Measurements from ENCODE around the gene SLC36A4.

Gene SLC36A4

DNA sequence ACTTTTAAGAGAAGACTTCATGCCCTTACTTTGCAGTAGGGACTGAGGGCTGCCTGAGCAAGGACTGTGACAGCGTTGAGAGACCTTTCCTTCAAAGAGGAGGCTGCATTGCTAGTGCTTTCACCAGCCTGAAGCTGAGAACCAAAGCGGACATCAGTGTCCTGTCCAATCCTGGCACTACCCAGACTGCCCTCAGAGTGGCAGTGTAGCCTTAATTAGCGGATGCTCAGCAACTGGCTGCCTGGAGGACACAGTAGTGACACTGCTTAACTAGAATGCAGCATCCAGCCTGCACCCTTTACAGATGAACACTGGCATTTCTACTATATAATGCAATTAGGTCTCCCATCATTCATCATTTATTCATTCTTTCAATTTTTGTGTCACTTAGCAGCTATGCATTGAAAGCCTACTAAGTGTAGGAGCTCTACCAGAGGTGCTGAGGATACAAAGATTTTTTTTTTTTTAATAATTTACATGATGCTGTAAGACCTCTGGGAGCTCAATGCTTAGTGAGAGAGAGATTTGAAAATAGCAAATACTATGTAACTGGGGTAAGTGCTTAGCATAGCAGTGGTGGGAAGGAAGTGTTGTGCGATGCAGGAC, 36.9 kb upstream of the SLC36A4 start:
- TF ChIP-seq CEBPB (IDR thresholded peaks at IDR 0.05) (no peak), RAD21 (IDR thresholded peaks at IDR 0.05; ENCODE audit: low read depth) (peak; percentile 99)

DNA sequence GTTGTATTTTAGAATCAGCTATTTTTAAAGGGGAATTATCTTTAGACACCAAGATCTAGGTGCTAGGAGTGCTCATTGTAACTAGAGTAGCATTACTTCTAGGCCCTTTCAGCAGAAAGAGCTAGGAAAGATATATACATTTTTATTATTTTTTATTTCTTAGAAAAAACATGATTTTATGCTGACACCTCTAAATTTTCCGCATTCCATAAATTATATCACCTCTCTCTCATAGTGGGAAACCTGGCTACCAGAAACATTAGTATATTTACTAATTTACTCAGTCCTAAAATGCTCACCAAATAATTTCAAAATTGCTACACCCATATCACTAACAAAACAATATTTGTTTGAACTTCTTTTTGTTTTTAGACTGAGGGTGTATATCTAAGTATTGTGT, 32.1 kb upstream of the SLC36A4 start:
- TF ChIP-seq NFIC (IDR thresholded peaks at IDR 0.05) (no peak), CEBPB (IDR thresholded peaks at IDR 0.05) (no peak), YY1 (IDR thresholded peaks at IDR 0.05; ENCODE audit: low read depth) (no peak), TEAD4 (IDR thresholded peaks at IDR 0.05) (no peak), FOXM1 (IDR thresholded peaks at IDR 0.05; ENCODE audit: borderline replicate concordance, low read depth) (no peak), CREB1 (IDR thresholded peaks at IDR 0.05; ENCODE audit: low read depth) (no peak), TCF12 (IDR thresholded peaks at IDR 0.05; ENCODE audit: low read depth) (no peak), EP300 (IDR thresholded peaks at IDR 0.05; ENCODE audit: borderline replicate concordance) (no peak)
- TF ChIP-seq, protein P1, sequence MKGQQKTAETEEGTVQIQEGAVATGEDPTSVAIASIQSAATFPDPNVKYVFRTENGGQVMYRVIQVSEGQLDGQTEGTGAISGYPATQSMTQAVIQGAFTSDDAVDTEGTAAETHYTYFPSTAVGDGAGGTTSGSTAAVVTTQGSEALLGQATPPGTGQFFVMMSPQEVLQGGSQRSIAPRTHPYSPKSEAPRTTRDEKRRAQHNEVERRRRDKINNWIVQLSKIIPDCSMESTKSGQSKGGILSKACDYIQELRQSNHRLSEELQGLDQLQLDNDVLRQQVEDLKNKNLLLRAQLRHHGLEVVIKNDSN (IDR thresholded peaks at IDR 0.05), result no peak

DNA sequence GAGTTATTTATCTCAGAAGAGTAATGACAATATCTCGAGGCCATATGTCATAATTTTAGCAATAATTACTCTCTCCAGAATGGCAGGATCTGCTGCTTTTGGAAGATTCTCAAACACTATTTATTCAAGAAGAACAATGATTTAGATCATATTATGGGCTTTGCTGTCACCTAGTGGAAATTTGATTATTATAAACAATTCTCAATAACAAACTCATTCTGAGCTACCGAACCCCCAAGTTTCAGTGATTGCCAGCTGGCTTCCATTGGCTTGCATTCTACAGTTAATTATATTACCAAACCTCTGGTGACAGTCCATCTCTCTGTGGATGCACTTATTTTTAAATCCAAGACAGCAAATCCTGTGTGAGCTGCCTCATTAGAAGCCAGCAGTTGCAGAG, 27.9 kb upstream of the SLC36A4 start:
- TF ChIP-seq ZBTB7A (IDR thresholded peaks at IDR 0.05; ENCODE audit: low read depth), result no peak
- peak; percentile 49 for TF ChIP-seq RAD21 (IDR thresholded peaks at IDR 0.05; ENCODE audit: low read depth)

DNA sequence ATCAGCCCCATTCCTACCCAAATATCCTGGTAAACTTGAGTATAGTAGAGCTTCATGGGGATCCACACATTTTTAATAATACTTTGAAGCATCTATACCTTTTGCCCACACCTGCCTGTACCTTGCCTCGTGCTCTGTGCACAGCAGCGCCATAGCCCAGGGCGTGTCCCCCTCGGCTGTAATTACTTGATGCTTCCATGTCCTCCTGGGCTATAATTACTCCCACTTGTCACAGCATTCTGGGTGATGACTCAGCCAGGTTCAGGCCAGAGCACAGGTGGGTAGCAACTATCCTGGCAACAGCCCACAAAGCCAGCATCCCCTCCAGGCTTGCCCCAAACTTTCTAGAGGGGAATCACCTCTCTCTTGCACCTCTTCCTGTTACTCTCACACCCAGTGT, 23.7 kb upstream of the SLC36A4 start:
- TF ChIP-seq ZBTB7A (IDR thresholded peaks at IDR 0.05; ENCODE audit: low read depth), result no peak

DNA sequence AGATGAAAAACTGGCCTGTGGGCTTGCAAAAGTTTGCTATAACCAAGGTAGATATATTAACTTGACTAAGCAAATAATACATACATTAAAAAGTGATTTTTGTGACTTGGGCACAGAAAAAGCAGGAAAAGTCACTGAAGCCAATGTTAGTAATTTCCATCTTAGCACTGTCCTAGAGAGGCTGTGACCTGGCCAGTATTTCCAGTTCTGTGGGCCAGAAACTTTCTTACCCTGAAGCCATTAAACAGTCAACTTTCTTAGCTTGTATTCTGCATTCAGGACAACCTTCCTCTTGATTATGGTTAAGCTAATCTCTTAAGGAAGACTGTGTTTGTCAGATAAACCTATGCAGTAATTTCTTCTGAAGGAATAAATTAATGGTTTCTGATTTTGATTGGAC, 22.3 kb upstream of the SLC36A4 start:
- TF ChIP-seq TEAD4 (IDR thresholded peaks at IDR 0.05) (no peak), YY1 (IDR thresholded peaks at IDR 0.05; ENCODE audit: low read depth) (no peak), FOXM1 (IDR thresholded peaks at IDR 0.05; ENCODE audit: borderline replicate concordance, low read depth) (no peak), TCF12 (IDR thresholded peaks at IDR 0.05; ENCODE audit: low read depth) (no peak), ZBTB7A (IDR thresholded peaks at IDR 0.05; ENCODE audit: low read depth) (no peak), RAD21 (IDR thresholded peaks at IDR 0.05; ENCODE audit: low read depth) (no peak), TAF1 (IDR thresholded peaks at IDR 0.05; ENCODE audit: low read depth) (no peak), CREB1 (IDR thresholded peaks at IDR 0.05; ENCODE audit: low read depth) (no peak)

DNA sequence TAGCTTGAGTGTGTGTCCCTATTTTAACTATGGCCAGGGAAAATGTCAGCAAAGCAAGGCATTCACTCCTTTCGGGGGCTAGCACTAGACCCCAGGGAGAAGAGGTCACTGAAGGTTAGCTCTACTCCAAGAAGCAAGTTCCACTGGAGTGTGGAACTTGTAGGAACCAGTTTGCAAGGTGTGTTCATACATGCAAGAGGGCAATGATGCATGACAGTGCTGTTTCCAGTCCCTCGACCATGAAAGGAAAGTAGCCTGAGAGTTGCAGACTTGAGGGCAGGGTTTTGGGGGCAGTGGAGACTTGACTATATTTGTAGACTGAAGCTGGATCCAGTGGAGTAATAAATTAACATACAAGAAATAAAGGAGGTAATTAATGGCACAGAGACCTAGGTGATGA, 21.6 kb upstream of the SLC36A4 start:
- TF ChIP-seq RAD21 (IDR thresholded peaks at IDR 0.05; ENCODE audit: low read depth) (no peak), EGR1 (IDR thresholded peaks at IDR 0.05) (no peak), YY1 (IDR thresholded peaks at IDR 0.05; ENCODE audit: low read depth) (no peak), TAF1 (IDR thresholded peaks at IDR 0.05; ENCODE audit: low read depth) (no peak), NFIC (IDR thresholded peaks at IDR 0.05) (no peak), TEAD4 (IDR thresholded peaks at IDR 0.05) (no peak), TCF12 (IDR thresholded peaks at IDR 0.05; ENCODE audit: low read depth) (no peak)
- TF ChIP-seq, protein P2, sequence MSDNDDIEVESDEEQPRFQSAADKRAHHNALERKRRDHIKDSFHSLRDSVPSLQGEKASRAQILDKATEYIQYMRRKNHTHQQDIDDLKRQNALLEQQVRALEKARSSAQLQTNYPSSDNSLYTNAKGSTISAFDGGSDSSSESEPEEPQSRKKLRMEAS (IDR thresholded peaks at IDR 0.05), result no peak

DNA sequence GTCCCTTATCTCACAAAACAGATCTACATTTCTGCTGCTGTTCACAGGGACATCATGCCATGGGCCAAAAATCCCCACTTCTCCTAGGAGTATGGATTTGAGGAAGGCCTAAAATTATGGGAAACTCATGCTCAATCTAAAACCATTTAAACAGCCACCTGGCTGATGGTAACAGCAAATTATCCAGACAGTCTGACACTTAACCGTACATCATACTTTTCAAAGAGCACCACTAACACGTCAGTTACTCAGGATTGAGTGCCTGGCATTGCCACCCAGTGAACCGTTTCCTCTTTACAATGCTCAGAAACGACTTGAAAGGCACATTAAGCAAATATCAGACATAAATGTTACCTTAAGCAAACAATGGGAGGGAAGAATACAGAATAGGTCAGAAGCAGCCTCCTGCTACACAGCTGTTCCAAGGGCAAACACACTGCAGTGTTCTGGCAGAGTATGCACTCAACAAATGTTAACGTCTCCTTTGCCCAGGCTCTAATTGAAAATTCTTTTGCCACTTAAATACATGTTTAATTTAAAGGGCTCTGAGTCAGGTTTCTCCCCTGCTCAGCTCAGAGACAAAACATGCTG, 18.8 kb upstream of the SLC36A4 start:
- TF ChIP-seq CEBPB (IDR thresholded peaks at IDR 0.05) (no peak), TEAD4 (IDR thresholded peaks at IDR 0.05) (no peak), EGR1 (IDR thresholded peaks at IDR 0.05) (no peak), NFIC (IDR thresholded peaks at IDR 0.05) (no peak; the same call in 1 of the 2 replicates), RAD21 (IDR thresholded peaks at IDR 0.05; ENCODE audit: low read depth) (no peak)
- TF ChIP-seq, protein P3, sequence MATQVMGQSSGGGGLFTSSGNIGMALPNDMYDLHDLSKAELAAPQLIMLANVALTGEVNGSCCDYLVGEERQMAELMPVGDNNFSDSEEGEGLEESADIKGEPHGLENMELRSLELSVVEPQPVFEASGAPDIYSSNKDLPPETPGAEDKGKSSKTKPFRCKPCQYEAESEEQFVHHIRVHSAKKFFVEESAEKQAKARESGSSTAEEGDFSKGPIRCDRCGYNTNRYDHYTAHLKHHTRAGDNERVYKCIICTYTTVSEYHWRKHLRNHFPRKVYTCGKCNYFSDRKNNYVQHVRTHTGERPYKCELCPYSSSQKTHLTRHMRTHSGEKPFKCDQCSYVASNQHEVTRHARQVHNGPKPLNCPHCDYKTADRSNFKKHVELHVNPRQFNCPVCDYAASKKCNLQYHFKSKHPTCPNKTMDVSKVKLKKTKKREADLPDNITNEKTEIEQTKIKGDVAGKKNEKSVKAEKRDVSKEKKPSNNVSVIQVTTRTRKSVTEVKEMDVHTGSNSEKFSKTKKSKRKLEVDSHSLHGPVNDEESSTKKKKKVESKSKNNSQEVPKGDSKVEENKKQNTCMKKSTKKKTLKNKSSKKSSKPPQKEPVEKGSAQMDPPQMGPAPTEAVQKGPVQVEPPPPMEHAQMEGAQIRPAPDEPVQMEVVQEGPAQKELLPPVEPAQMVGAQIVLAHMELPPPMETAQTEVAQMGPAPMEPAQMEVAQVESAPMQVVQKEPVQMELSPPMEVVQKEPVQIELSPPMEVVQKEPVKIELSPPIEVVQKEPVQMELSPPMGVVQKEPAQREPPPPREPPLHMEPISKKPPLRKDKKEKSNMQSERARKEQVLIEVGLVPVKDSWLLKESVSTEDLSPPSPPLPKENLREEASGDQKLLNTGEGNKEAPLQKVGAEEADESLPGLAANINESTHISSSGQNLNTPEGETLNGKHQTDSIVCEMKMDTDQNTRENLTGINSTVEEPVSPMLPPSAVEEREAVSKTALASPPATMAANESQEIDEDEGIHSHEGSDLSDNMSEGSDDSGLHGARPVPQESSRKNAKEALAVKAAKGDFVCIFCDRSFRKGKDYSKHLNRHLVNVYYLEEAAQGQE (IDR thresholded peaks at IDR 0.05; ENCODE audit: low read depth), result no peak

DNA sequence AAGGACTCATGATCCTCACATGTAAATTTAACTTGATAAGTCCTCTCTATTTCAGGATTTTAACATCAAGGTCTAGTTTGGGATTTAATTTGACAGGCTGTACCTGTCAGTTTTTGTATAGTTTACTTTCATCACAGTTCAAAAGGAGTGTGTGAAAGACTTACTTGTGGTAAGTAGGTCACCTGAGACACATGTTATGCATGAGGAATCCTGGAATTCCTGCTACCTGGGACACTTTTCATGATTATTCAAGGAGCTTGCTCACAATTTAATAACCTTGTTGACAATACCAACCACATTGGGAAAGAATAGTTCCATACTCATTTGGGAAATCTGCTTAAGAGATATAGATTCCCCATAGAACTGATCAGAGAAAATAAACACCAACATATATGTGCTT, 15.8 kb upstream of the SLC36A4 start:
- TF ChIP-seq CREB1 (IDR thresholded peaks at IDR 0.05; ENCODE audit: low read depth), result no peak
- TF ChIP-seq TEAD4 (IDR thresholded peaks at IDR 0.05), result peak; percentile 75

DNA sequence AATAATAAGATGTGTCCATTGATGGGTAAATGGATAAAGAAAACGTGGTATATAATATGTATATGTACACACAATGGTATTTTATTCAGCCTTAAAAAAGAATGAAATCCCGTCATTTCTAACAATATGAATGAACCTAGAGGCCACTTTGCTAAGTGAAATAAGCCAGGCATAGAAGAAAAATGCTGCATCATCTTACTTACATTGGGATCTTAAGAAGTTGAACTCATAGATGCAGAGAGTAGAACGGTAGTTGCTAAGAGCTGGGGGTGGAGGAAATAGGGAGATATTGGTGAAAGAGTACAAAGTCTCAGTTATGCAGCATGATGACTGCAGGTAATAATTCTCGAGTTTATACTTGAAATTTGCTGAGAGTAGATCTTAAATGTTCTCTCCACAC, 14.3 kb upstream of the SLC36A4 start:
- TF ChIP-seq, protein P2 (IDR thresholded peaks at IDR 0.05), result no peak
- no peak for TF ChIP-seq YY1 (IDR thresholded peaks at IDR 0.05; ENCODE audit: low read depth)
- no peak for TF ChIP-seq ZBTB7A (IDR thresholded peaks at IDR 0.05; ENCODE audit: low read depth)
- no peak for TF ChIP-seq EP300 (IDR thresholded peaks at IDR 0.05; ENCODE audit: borderline replicate concordance)
- TF ChIP-seq FOXM1 (IDR thresholded peaks at IDR 0.05; ENCODE audit: borderline replicate concordance, low read depth), result no peak
- TF ChIP-seq CEBPB (IDR thresholded peaks at IDR 0.05), result no peak
- TF ChIP-seq, protein P3 (IDR thresholded peaks at IDR 0.05; ENCODE audit: low read depth), result no peak
- TF ChIP-seq CREB1 (IDR thresholded peaks at IDR 0.05; ENCODE audit: low read depth), result no peak
- TF ChIP-seq RAD21 (IDR thresholded peaks at IDR 0.05; ENCODE audit: low read depth), result no peak
- no peak for TF ChIP-seq NFIC (IDR thresholded peaks at IDR 0.05)

Data from Ishikawa (cell line).